ENCODE results near the gene CDC5L.

The CDC5L gene

DNA sequence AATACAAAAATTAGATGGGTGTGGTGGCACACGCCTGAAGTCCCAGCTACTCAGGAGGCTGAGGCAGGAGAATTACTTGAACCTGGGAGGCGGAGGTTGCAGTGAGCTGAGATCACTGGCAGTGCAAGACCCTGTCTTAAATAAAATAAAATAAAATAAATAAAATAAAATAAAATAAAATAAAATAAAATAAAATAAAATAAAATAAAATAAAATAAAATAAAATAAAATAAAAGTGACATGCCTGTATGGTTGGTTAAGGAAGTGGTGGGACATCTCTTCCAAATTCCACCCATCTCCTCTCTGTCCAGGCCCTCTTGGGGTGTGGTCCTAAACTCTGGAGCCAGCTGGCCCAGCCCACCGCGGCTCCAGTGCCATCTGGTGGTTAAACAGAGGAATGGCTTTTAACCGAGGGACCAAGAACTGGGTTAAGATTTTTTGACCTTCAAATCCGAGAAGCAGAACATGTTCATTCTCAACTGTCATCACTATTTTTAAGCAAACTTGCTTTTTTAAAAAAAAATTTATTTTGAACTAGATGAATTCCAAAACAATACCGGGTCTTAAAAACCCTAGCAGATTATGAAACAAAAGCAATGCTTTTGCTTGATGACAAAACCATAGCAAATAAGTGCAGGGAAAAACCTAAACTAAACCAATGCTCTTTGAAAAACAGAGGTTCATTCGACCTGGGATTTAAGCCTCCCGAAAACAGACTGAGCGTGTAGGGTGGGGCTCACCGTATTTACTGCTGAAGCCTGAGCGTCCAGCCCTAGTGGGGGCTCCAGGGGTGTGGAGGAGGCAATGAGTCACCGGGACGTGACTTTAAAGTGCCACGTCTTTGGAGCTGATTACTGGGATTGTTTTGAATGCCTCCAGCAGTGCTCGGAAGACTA lies 68.8 kb downstream of the CDC5L start:
- DNase-seq = no peak

GRCh38 chr6:44456966-44457292 lies 69.4 kb downstream of the CDC5L start:
- DNase-seq = no peak

- no peak for DNase-seq
These were observed 70.1 kb downstream of the CDC5L start for GRCh38 chr6:44457596-44457995.

DNA sequence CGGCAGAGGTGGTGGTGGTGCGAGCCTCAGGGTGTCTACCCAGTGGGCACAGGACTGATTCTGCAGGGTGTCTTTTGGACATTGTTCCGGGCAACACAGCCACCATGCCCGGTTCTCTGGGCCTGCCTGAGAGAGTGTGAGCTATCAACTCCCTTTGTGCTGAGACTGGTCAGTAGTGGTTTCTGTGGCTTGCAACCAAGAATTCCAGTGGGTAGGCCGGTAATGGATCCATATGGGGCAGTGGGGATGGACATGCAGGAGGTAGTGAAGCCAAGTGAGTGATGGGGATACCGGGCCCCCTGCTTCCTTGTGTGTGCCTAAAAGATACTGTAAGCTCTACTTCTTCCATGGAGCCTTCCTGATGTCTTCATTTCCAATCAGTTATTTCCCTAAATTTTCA lies 71.0 kb downstream of the CDC5L start:
- DNase-seq = no peak

- DNase-seq = no peak
These were observed 74.8 kb downstream of the CDC5L start for GRCh38 chr6:44462335-44462734.

DNA sequence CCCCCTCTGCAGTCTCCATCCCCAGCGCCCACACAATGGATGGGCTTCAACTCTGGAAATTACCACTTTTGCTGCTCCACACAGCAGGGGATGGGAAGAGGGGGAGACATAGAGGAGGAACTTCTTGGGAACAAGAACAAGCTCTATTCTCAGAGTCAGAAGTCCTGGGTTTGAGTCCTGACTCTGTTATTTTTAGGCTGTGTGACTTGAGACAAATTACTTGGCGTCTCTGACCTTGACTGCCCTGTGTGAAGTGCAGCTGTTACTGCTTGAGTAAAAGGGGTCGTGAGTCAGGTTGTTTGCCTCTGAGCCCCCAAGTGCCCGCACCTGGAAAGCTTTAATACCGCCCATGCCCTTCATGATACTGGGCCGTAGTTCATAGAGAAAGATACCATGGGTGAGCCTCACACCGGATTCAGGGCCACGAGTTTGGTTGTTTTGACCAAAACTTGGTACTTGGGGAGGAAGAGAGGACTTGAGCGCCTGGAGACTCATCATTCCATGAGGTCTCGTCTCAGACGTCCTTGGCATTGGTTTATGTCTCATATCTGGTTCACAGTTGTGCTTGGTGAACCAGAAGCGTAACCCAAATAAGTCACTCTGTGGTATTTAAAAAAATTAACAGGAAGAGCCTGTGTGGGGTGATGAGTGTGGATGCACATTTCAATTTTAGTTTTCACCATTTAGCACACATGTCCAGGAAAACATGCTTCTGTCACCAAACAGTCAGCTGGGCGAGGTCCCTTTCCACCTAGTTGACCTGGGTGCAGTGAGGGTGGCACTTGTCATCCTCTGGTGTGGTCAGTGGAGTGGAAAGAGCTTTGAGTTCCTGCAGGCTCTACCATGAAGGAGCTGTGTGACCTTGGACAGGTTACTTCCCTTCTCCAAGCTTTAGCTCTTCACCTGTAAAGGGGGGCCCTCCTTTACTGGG lies 75.6 kb downstream of the CDC5L start:
- DNase-seq = no peak

DNA sequence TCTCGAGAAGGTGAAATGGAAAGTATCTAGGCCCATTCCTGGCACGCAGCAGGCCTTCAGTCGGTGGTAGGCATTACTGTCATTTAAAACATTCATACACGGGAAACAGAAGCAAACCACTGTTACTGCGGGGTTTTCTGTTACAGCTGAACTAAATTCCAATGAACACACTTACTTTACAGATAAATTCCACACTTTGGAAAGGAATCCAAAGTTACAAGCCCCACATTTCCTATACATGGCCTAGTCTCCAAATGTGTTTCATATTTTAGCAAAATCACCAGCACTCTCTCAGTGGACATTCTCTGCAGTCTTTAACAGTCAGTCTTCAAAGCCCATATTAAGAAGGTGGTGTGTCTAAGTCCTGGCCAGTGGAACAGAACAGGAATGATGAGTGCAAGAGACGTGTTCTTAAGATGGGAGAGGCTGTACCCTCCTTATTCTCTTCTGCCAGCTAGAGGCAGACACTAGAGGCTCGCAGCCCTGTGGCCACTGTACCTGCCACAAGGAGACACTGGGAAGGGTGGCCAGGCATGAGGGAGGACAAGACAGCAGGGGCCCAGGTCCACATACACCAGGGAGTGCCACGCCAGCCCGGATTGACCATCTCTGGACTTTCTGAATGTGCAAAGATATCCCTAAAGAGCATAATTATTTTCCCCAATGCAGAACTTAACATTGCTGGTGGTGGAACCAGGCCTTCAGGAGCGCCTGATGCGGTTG lies 76.4 kb downstream of the CDC5L start:
- no peak for DNase-seq

DNA sequence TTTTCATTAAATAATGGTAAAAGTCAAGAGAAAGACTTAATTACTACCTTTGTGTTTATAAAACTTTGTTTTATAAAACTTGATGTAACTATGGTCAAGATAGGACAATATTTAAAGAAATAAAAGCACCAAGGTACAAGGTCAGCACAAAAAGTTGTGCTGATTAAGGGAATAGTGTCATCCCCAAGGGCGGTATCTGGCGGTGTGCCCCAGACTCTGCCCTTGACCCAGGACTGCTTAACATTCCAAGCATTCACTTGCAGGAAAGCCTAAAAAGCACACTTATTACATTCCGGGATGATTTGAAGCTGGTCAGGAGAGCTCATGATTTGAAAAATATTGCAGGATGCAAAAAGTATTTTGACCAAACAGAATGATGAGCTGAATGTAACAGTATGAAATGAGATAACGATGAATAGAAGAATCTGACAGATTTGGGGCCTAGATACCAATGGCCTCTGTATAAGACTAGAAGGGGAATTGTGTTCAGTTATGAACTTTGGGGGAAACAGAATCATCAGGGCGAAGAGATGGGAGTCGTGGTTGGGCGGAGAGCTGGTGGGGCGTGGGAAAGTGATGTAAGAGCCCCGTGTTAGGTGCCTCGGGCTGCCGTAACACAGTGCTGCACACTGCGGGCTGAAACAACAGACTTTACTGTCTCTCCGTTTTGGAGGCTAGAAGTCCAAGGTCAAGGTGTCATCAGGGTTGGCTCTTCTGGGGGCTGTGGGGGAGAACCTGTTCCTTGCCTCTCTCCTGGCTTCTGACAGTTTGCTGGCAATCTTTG lies 77.2 kb downstream of the CDC5L start:
- no peak for DNase-seq

GRCh38 chr6:44466955-44467354 lies 79.4 kb downstream of the CDC5L start:
- no peak for DNase-seq

DNA sequence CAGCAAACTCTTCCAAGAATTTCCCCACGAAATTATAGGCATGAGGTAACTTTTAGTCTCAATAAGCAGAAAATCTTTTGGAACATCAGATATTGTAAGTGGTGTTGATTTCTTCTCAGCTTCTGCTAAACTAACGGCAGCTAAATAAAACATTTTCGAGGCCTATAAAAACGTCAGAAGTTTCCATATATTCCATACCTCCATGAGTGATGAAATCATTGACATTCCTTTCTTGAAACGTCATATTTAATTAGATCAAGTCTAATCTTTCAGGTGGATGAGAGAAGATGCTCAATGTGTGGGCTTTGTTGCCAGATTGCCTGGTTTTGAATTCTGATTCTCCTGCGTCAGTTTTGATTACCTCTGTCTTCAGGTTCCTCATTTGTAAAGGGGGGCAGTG lies 81.3 kb downstream of the CDC5L start:
- no peak for DNase-seq

- DNase-seq = peak; percentile 35
These were observed 82.6 kb downstream of the CDC5L start for GRCh38 chr6:44470115-44470464.

GRCh38 chr6:44470746-44471145 lies 83.2 kb downstream of the CDC5L start:
- no peak for DNase-seq

DNA sequence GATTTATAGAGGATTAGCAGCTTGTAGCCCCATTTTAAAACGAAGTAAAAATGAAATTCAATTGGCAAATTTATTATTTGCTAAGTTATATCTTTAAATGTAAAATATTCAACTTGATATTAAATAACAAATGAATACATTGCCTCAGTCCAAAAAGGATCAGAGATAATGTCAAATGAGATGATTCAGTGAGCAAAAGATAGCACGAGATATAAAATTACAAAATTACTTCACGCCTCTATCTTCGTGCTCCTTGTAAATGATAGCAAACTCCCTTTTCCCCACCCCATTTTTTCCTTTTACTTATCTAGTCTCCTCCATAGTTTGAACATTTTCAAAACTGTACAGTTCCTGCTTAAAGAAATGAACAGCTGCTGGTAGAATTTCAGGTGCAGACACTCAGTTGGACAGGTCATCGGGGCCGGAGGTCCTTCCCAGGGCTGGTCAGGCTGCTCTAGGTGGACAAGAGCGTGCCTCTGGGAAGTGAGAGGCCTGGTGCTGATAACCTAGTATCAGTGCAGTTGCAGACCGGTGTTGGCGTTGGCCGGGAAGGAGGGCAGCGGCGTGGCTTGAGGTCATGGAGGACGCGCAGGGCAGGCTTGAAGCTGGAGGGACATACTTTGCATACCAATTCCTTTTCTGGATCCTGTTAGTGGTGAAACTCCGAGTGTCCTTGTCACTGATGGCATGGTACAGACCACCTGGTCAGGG lies 83.9 kb downstream of the CDC5L start:
- no peak for DNase-seq

DNA sequence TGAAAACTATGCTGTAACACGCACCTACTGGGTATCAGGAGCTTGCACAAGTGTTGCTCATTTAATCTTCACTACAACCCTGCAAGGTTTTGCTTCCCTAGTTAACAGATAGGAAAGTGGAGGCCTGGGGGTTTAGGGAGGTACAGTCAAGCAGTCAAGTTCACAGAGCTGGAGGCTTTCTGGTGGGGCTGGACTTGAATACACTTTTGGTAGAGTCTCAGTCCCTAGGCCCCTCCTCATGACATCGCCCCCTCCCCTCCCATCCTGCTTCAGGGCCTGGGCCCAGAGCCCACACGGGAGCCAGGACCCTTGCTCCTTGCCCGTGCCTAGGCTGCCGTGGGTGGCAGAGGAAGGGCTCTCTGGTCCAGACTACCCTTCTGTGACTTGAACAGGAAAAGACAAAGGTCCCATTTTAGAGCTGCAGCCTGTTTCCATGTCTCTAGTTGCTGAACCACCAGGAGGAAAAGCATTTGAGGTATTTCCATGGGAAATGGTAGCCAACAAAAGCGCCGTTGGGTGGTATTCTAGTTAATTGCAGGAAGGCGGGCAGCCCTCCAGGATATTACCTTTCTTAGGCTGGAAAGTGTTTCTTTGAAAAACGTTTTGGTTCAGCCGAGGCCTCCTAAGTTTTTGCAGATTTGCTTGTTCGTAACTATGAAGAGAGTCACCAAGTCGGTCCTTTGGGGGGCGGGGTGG lies 84.9 kb downstream of the CDC5L start:
- no peak for DNase-seq

DNA sequence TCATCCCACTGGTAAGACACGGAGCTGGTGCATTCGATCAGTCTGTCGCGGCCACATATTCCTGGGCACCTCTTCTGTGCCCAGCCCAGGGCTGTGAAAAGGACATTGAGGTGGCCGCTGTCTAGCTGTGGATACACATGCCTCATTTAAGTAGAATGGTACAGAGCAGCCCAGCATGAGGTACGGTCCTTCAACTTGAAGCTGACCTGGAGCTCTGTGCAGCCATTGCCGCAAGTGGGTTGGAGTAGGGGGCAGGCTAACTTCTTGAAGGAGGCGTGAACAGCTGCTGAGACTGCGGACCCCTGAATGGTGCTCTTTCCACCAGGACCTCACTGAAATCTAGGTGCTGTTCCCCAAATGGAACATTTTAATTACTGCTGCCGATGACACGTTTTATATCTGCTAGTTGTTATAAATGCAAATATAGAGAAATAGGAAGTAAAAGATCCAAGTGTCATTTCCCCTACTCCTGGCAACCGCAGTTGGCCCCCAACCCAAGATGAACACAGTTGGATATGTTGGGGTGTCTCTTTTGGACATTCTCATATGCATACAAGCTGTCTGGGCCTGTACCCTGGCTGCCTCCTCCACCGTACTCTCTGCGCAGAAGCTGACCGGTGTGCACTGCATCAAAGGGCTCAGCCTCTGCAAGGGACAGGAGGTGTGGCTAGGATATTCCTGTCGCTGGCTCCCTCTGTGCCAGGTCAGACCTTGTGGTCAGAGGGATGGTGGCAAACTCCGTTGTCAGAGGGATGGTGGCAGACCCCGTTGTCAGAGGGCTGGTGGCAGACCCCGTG lies 86.1 kb downstream of the CDC5L start:
- DNase-seq = no peak

- DNase-seq = no peak
These were observed 86.7 kb downstream of the CDC5L start for GRCh38 chr6:44474190-44474631.

- DNase-seq = no peak
These were observed 87.1 kb downstream of the CDC5L start for GRCh38 chr6:44474643-44475042.

GRCh38 chr6:44475417-44475778 lies 87.9 kb downstream of the CDC5L start:
- no peak for DNase-seq

DNA sequence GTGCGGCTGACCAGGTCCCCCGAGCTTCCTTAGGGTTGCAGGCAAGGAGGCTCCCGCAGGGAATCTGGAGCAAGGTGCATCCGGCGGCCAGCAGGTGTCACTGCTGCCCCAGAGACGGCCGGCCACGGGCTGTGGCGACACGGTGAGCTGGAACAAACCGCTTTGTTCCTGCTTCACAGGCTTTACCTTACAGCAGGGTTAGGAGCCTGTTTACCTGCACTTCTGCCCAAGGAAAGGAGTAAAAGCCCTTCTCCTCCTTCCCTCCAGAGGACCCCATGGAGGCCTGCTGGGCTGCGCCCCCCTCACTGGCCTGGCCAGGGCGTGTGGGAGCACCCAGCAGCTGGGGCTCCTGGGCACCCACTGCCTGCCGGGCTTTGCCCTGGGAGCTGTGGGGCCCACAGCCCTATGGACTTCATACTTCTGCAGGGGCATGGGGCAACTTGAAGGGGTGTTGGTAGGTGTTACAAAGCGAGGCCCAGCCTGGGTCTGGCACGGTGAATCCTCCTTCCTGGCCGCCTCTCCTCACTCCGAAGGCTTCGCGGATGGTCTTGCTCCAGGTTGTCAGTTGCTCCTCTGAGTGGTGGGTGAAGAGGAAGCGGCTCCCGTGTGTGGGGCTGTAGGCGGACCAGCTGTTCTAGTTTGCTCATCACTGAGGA lies 88.4 kb downstream of the CDC5L start:
- DNase-seq = peak; percentile 39

GRCh38 chr6:44476849-44477248 lies 89.3 kb downstream of the CDC5L start:
- DNase-seq = no peak
